ENCODE measurements around the gene SH3TC1. TPM values are rescaled to one million over a fixed set of nuclear protein-coding genes. Genes with fewer than 3 reads are reported as not detected.
A peak's percentile ranks its signal among the peaks of the same experiment; 100 is the strongest.

The SH3TC1 gene
- total and polyA plus RNA-seq, 2 of the 13 experiments (the other 11 are each of a cell fraction or from before 2014, with no cell fraction given): 14.9 to 21.8 TPM

GRCh38 chr4:8225706-8226443, 26.8 kb downstream of the SH3TC1 start (continued):
- peak; percentile 59 for TF ChIP-seq ZNF687 (CRISPR knock-in tag; IDR thresholded peaks at IDR 0.05)
- TF ChIP-seq CTCF (CRISPR knock-in tag; IDR thresholded peaks at IDR 0.05): 0 out of 2 replicates have a peak, but pooled peaks have one; percentile 7
- peak; percentile 59; the same call in 1 of the 2 replicates for TF ChIP-seq HDAC1 (CRISPR knock-in tag; IDR thresholded peaks at IDR 0.05)
- peak; percentile 39; the same call in 1 of the 2 replicates for TF ChIP-seq ZNF670 (CRISPR knock-in tag; IDR thresholded peaks at IDR 0.05; ENCODE audit: borderline replicate concordance)
- TF ChIP-seq MIXL1 (CRISPR knock-in tag; IDR thresholded peaks at IDR 0.05): 0 out of 2 replicates have a peak, but pooled peaks have one; percentile 32
- TF ChIP-seq SNAPC2 (CRISPR knock-in tag; IDR thresholded peaks at IDR 0.05): no peak
- peak; percentile 21; the same call in 1 of the 2 replicates for TF ChIP-seq PHF20 (CRISPR knock-in tag; IDR thresholded peaks at IDR 0.05)
- TF ChIP-seq ETV5 (CRISPR knock-in tag; IDR thresholded peaks at IDR 0.05; ENCODE audit: borderline replicate concordance): peak; percentile 92
- 0 out of 2 replicates have a peak, but pooled peaks have one; percentile 17 for TF ChIP-seq HNF1B (CRISPR knock-in tag; IDR thresholded peaks at IDR 0.05)
- 0 out of 2 replicates have a peak, but pooled peaks have one; percentile 26 for TF ChIP-seq SNAPC4 (CRISPR knock-in tag; IDR thresholded peaks at IDR 0.05)
- TF ChIP-seq MAZ (IDR thresholded peaks at IDR 0.05; ENCODE audit: borderline replicate concordance, low read depth, low read length): 0 out of 2 replicates have a peak, but pooled peaks have one; percentile 38
- TF ChIP-seq MAZ (CRISPR knock-in tag; IDR thresholded peaks at IDR 0.05; ENCODE audit: low read depth): peak; percentile 6; the same call in 1 of the 2 replicates
- TF ChIP-seq THYN1 (CRISPR knock-in tag; IDR thresholded peaks at IDR 0.05; ENCODE audit: borderline replicate concordance, low read depth): no peak
- 0 out of 2 replicates have a peak, but pooled peaks have one; percentile 59 for TF ChIP-seq ZNF124 (CRISPR knock-in tag; IDR thresholded peaks at IDR 0.05)
- no peak for TF ChIP-seq ZNF3 (CRISPR knock-in tag; IDR thresholded peaks at IDR 0.05)

Data from HepG2 (cell line).